ENCODE data around the gene GSN.

DNA sequence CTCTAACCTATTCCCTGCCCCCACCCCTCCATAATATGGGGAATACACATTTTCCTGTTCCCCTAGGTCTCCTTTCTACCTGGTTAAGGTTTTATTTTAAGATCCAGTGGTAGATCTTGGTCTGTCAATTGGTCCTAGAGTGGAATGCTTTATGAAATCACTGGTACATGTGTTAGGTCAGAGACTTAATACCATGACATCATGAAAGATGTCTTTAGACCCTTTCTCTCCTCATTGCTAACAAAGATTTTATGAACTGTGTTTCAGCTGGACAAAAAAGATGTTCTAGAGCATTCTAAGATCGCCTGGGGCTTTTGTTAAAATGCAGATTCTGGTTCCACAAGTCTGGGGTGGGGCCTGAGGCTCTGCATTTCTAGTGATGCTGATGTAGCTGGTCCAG is 9.1 kb downstream of the GSN start:
- TF ChIP-seq, protein P1, sequence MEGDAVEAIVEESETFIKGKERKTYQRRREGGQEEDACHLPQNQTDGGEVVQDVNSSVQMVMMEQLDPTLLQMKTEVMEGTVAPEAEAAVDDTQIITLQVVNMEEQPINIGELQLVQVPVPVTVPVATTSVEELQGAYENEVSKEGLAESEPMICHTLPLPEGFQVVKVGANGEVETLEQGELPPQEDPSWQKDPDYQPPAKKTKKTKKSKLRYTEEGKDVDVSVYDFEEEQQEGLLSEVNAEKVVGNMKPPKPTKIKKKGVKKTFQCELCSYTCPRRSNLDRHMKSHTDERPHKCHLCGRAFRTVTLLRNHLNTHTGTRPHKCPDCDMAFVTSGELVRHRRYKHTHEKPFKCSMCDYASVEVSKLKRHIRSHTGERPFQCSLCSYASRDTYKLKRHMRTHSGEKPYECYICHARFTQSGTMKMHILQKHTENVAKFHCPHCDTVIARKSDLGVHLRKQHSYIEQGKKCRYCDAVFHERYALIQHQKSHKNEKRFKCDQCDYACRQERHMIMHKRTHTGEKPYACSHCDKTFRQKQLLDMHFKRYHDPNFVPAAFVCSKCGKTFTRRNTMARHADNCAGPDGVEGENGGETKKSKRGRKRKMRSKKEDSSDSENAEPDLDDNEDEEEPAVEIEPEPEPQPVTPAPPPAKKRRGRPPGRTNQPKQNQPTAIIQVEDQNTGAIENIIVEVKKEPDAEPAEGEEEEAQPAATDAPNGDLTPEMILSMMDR (IDR thresholded peaks at IDR 0.05): no peak
- no peak for TF ChIP-seq POLR2A (IDR thresholded peaks at IDR 0.05)

All from adrenal gland (tissue), 5 donors.